Measurements from ENCODE around the gene TRPC4. TPM values are rescaled to one million over a fixed set of nuclear protein-coding genes. Genes with fewer than 3 reads are reported as not detected.
A peak's percentile ranks its signal among the peaks of the same experiment; 100 is the strongest.

TRPC4 gene
- total RNA-seq, 1 experiment from 2014 or later = 19.0 TPM

GRCh38 chr13:37870489-37870845, 895 bp upstream of the TRPC4 start:
- Histone ChIP-seq H2AK5ac (ENCODE audit: insufficient read length, low read length) (no peak overlapping the region), H2BK120ac (ENCODE audit: low read depth, low read length, poor library complexity, severe bottlenecking) (no peak overlapping the region), H4K91ac (ENCODE audit: insufficient read length, low read depth, low read length) (no peak overlapping the region), H2BK20ac (ENCODE audit: low read depth, low read length, poor library complexity, severe bottlenecking) (no peak overlapping the region), H3K27me3 (ENCODE audit: insufficient read depth, low read length) (no peaks in the 10 kb centered on the region; the same call in 1 of the 2 replicates), H4K5ac (ENCODE audit: insufficient read length, low read depth, low read length) (no peak overlapping the region), H3K4ac (ENCODE audit: low read depth, low read length) (no peak overlapping the region), H3K79me2 (ENCODE audit: insufficient read depth, low read length) (no peaks in the 10 kb centered on the region), H2BK5ac (ENCODE audit: insufficient read length, low read length) (no peak overlapping the region), H3K14ac (ENCODE audit: insufficient read depth, low read length) (no peak overlapping the region), H4K8ac (replicated peaks; ENCODE audit: insufficient read length, low read depth, low read length) (no peak overlapping the region), H3K23ac (ENCODE audit: insufficient read length, low read depth, low read length) (no peak overlapping the region), H3K56ac (ENCODE audit: insufficient read length, low read depth, low read length) (no peak overlapping the region), H2AFZ (ENCODE audit: low read length) (no peak overlapping the region), H2BK12ac (ENCODE audit: insufficient read length, low read depth, low read length) (no peak overlapping the region), H3K4me2 (ENCODE audit: insufficient read depth, insufficient read length, low read length) (peak overlapping the region; percentile 91), H2BK15ac (ENCODE audit: low read depth, low read length) (no peak overlapping the region), H3K9ac (ENCODE audit: extremely low read depth, insufficient read length, low read length) (no peak overlapping the region), H3K18ac (ENCODE audit: insufficient read length, low read depth, low read length) (no peak overlapping the region), H3K79me1 (ENCODE audit: insufficient read depth, low read depth, low read length, poor library complexity, severe bottlenecking) (no peaks in the 10 kb centered on the region), H4K20me1 (ENCODE audit: control insufficient read depth, insufficient read depth, insufficient read length) (no peaks in the 10 kb centered on the region), H3K23me2 (ENCODE audit: insufficient read length, low read depth, low read length, poor library complexity, severe bottlenecking) (peaks cover 14% of the 10 kb centered on the region), H3K4me1 (ENCODE audit: insufficient read depth, low read length) (no peaks in the 10 kb centered on the region; the same call in 1 of the 2 replicates), H3K9me3 (ENCODE audit: control insufficient read depth, low read depth, low read length) (no peaks in the 10 kb centered on the region), H3K27ac (ENCODE audit: insufficient read length, low read depth, low read length) (no peak overlapping the region), H3T11ph (ENCODE audit: low read length) (no peak overlapping the region)
- H3K36me3 Mint-ChIP-seq (ENCODE audit: insufficient read depth in 1 of 3, low read depth in 3 of 3) = no peaks in the 10 kb centered on the region; a peak in 1 of 7 replicates
- H3K9me3 Mint-ChIP-seq = no peaks in the 10 kb centered on the region
- H3K27ac Mint-ChIP-seq = peak overlapping the region in 2 of 3 experiments; percentile 28 to 88; a peak in 3 of 7 replicates
- no CpG with 5 or more reads among the region's 9 CpGs for WGBS (ENCODE audit: extremely low coverage, insufficient read length, low lambda C conversion rate)
- H3K4me3 Mint-ChIP-seq = peak overlapping the region; percentile 85 to 98
- no peak for DNase-seq
- peaks cover 20 to 35% of the 10 kb centered on the region in 2 experiments for H3K4me1 Mint-ChIP-seq
- peaks cover 14% of the 10 kb centered on the region for H3K27me3 Mint-ChIP-seq (ENCODE audit: low read depth)
- TF ChIP-seq, protein P1, sequence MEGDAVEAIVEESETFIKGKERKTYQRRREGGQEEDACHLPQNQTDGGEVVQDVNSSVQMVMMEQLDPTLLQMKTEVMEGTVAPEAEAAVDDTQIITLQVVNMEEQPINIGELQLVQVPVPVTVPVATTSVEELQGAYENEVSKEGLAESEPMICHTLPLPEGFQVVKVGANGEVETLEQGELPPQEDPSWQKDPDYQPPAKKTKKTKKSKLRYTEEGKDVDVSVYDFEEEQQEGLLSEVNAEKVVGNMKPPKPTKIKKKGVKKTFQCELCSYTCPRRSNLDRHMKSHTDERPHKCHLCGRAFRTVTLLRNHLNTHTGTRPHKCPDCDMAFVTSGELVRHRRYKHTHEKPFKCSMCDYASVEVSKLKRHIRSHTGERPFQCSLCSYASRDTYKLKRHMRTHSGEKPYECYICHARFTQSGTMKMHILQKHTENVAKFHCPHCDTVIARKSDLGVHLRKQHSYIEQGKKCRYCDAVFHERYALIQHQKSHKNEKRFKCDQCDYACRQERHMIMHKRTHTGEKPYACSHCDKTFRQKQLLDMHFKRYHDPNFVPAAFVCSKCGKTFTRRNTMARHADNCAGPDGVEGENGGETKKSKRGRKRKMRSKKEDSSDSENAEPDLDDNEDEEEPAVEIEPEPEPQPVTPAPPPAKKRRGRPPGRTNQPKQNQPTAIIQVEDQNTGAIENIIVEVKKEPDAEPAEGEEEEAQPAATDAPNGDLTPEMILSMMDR (conservative IDR thresholded peaks at IDR 0.05) = peak; percentile 5; the same call in 1 of the 3 replicates

Data from H9 (cell line).